Stimulated activated CD4-positive, alpha-beta T cell treated with anti-CD3 and anti-CD28 coated beads, Interleukin-4, amount 100 ng/mL, for 24 hours (primary cell): ENCODE measurements around the gene LDHB.
"Not testable (repeated sequence)": the region's sequence is repeated elsewhere in the genome, so short reads cannot be mapped to it uniquely, and the experiment has no call there.

Source experiments
- DNase-seq: peaks from one replicate; pipeline ENCODE4 v3.0.0-alpha.2; 2020

LDHB gene

GRCh38 chr12:21659383-21659782, 1.7 kb upstream of the LDHB start:
- no peak for DNase-seq

GRCh38 chr12:21656905-21657325, 727 bp downstream of the LDHB start:
- DNase-seq, result peak; percentile 57

GRCh38 chr12:21655591-21655990, 2.1 kb downstream of the LDHB start:
- DNase-seq, result no peak

GRCh38 chr12:21651821-21652220, 5.8 kb downstream of the LDHB start:
- no peak for DNase-seq

- DNase-seq, result no peak
Measured at GRCh38 chr12:21650997-21651396, 6.6 kb downstream of the LDHB start.

GRCh38 chr12:21649034-21649433, 8.6 kb downstream of the LDHB start:
- no peak for DNase-seq

GRCh38 chr12:21648378-21648777, 9.3 kb downstream of the LDHB start:
- no peak for DNase-seq

- DNase-seq, result no peak
Measured at GRCh38 chr12:21647179-21647578, 10.5 kb downstream of the LDHB start.

- DNase-seq, result not testable (repeated sequence)
Measured at GRCh38 chr12:21645041-21645500, 12.6 kb downstream of the LDHB start.

GRCh38 chr12:21644516-21644915, 13.1 kb downstream of the LDHB start:
- DNase-seq, result no peak

- no peak for DNase-seq
Measured at GRCh38 chr12:21643758-21644157, 13.9 kb downstream of the LDHB start.

- no peak for DNase-seq
Measured at GRCh38 chr12:21642707-21643389, 14.8 kb downstream of the LDHB start.

GRCh38 chr12:21638054-21638891, 19.4 kb downstream of the LDHB start:
- no peak for DNase-seq

- DNase-seq, result no peak
Measured at GRCh38 chr12:21634245-21634644, 23.4 kb downstream of the LDHB start.

- DNase-seq, result no peak
Measured at GRCh38 chr12:21631367-21631766, 26.3 kb downstream of the LDHB start.

- DNase-seq, result no peak
Measured at GRCh38 chr12:21627924-21628323, 29.7 kb downstream of the LDHB start.

- DNase-seq, result no peak
Measured at GRCh38 chr12:21618566-21618965, 39.1 kb downstream of the LDHB start.

GRCh38 chr12:21617030-21617429, 40.6 kb downstream of the LDHB start:
- DNase-seq, result no peak

GRCh38 chr12:21615431-21615830, 42.2 kb downstream of the LDHB start:
- peak; percentile 25 for DNase-seq

- DNase-seq, result no peak
Measured at GRCh38 chr12:21614506-21614905, 43.1 kb downstream of the LDHB start.

GRCh38 chr12:21613931-21614330, 43.7 kb downstream of the LDHB start:
- no peak for DNase-seq

GRCh38 chr12:21608196-21608595, 49.4 kb downstream of the LDHB start:
- DNase-seq, result no peak

- DNase-seq, result no peak
Measured at GRCh38 chr12:21607701-21608100, 49.9 kb downstream of the LDHB start.

GRCh38 chr12:21606175-21606574, 51.5 kb downstream of the LDHB start:
- DNase-seq, result no peak
